ENCODE results near the gene TMEM26.

DNA sequence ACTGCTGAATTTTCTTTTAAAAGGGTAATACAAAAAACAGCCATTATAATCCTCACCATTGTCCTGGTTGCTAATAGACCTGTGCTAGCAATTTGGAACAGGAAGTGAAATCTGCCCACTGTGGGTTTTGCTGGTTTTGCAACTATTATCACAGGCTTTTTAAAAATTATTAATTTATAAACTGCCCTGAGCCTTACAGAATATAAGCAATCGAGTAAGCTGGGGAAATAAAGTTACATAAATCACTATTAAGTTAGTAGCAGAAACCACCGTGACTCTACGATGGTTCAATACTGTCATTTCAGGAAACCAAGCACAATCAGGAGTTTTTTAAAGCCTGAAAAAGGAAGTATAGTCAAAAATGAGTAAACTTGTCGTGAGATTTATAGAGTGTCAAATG lies 62.3 kb downstream of the TMEM26 start:
- TF ChIP-seq, protein P1, sequence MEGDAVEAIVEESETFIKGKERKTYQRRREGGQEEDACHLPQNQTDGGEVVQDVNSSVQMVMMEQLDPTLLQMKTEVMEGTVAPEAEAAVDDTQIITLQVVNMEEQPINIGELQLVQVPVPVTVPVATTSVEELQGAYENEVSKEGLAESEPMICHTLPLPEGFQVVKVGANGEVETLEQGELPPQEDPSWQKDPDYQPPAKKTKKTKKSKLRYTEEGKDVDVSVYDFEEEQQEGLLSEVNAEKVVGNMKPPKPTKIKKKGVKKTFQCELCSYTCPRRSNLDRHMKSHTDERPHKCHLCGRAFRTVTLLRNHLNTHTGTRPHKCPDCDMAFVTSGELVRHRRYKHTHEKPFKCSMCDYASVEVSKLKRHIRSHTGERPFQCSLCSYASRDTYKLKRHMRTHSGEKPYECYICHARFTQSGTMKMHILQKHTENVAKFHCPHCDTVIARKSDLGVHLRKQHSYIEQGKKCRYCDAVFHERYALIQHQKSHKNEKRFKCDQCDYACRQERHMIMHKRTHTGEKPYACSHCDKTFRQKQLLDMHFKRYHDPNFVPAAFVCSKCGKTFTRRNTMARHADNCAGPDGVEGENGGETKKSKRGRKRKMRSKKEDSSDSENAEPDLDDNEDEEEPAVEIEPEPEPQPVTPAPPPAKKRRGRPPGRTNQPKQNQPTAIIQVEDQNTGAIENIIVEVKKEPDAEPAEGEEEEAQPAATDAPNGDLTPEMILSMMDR (conservative IDR thresholded peaks at IDR 0.05) = no peak
- no peak for TF ChIP-seq EZH2 (IDR thresholded peaks at IDR 0.05; ENCODE audit: low read depth)

Data from PC-9 (cell line).